GM18520 (cell line): ENCODE data around the gene STK26.
"Not testable (repeated sequence)": the region's sequence is repeated elsewhere in the genome, so short reads cannot be mapped to it uniquely, and the experiment has no call there.

ENCODE experiments used
- ATAC-seq: cut with Tn5 transposase; IDR thresholded peaks from one replicate; pipeline ENCODE4 v1.9.1; 2021; ENCODE audit not compliant: unreplicated experiment

STK26 gene

GRCh38 chrX:132092439-132093065, 69.5 kb downstream of the STK26 start:
- no peak for ATAC-seq

GRCh38 chrX:132093239-132093860, 70.2 kb downstream of the STK26 start:
- no peak for ATAC-seq

DNA sequence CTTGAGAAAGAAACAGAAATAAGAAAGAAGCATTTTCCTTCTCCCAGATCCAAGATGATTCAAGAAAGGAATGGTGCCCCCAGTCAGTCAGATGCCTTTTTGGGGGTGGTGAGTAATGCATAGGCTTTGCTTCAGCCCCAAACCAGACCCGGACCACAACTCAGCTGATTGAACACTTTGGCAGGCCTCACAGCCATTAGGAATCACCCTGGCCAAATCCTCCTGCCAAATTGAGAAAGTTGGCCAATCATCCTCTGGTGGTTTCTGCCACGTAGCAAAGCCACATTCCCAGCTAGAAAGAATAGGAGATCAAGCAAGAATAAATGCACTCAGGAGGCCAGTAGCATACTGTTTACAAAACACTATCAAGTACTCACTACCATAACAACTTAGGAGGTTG, 71.1 kb downstream of the STK26 start:
- ATAC-seq = no peak

DNA sequence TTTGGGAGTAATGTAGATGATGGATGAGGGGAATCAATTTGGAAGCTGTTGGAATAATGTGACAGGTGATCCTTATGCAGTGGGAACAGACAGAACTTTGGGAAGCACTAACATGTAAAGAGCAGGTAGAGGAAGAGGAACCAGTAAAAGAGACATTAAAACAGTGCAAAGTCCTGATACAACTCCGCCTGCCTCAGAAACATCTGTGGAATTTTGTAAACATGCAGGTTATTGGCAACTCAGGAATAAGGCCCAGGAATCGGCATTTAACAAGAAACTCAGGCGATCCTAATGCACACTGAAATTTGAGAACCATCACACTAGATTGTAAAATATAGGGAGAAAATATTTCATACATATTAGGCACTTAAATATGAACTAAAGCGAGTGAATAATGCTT, 75.6 kb downstream of the STK26 start:
- not testable (repeated sequence) for ATAC-seq

DNA sequence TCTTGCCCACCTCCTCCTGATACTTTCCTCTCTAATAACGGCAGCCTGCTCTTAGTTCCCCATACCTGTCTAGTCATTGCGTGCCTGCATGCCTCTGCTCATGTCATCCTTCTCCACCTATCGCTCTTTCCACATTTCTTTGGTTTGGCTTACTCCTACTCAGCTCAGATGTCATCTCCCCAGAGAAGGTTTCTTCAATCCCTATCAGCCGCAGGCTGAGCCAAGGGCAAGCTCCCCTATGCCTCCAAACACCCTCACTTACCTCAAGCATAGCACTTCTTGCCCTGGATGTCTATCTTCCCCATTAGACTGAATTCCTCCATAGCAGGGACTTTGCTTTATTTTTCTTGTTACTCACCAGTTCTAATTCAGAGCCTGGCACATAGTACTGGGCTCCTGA, 78.1 kb downstream of the STK26 start:
- ATAC-seq = no peak

- ATAC-seq = no peak
These were observed 78.7 kb downstream of the STK26 start for GRCh38 chrX:132101799-132102198.

DNA sequence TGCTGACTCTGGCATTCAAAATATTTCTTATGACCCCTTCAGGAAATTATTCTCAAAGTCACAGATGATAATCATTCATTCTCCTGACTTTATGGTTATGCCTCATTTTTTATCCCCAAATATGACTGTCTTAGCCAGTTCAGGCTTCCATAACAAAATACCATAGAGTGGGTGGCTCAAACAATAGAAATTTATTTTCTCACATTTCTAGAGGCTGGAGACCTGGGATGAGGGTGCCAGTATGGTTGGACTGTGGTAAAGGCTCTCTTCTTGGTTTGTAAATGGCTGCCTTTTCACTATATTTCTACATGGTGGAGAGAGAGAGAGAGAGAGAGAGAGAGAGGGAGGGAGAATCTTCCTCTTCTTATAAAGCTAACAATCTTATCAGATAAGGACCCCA, 84.2 kb downstream of the STK26 start:
- ATAC-seq = no peak

DNA sequence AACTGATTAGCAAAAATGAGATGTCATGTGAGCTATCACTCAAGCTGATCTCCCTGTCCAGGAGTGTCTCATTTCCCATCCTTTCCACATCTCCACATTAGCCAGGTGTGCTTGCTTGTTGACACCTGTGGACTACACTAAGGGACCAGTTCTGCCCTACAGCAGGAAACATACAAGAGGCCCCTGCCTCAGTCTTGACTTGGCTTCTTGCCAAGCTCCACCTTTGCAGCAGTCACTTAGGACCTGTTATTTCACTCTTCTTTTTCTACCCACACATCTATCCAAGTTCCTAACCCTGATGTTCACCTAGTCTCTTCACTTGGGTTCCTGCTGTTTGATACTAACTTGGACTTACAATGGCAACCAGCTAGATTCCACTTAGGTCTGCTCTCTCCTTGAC, 91.5 kb downstream of the STK26 start:
- no peak for ATAC-seq

- no peak for ATAC-seq
These were observed 92.7 kb downstream of the STK26 start for GRCh38 chrX:132115792-132116191.

DNA sequence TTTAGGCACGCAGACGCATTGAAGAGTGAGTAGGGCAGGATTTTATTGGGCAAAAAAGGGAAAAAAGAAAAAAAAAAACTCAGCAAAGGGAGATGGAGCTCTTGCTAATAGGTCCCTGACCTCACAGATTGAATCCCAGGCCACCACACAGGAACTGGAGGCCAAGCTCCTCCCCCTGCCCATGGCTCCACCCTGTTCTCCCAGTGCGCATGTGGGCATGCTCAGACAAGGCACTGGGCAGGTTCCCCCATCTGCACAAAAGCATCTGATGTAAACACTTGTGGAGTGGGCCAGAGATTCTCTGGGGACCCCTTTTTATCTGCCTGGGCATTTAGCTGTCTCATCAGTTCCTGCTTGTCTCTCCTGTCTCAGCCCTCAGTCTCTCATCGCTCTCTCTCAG, 95.3 kb downstream of the STK26 start:
- no peak for ATAC-seq

- ATAC-seq = no peak
These were observed 96.2 kb downstream of the STK26 start for GRCh38 chrX:132119283-132119682.

DNA sequence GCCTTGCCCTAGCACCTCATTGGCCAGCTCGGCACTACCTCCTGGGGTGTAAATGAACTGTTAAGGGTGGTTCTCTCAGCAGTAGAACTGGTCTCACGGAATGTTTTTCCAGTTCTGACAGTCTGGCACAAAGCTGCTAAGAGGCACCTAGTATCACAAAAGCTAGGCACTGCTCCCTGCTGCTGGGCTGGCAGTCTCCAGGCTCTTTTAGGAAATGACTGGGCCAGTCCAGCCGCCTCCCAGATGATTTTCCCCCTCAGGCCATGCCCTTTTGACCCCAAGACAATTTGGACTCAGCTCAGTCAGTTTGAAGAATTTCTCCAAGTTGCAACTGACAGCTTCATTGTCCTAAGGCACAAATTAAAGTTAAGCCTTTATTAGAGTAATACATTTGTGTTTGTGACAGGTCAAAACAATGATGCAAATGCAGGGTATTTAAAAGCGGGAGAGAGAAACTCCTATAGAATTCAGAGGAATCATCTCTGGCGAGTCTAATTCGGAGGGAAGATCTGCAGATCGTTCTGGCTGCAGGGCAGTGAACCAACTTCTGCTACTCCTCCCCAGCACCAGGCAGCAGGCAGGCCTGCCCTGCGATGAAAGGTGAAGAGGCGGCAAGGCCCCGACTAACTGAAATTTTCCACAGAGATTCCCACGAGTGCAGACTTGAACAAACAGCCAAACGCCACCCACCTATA, 96.9 kb downstream of the STK26 start:
- ATAC-seq = no peak

DNA sequence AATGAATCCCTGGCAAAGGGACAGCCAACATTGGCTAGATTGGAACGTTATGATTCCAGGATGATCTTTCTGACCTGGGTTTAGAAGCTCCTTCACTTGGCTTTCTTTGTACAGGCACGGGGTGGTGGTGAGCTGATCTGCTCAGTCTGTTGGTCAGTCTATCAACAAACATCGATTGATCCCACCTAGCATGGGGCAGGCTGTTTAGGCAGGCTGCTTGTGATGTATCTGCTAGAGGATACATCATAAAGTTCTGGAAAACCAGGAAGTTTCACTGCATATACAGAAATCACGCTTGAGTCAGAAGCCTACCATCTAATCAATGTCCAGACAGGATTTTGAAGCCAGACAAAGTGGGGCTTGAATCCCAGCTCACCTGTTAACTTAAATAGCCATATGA, 97.8 kb downstream of the STK26 start:
- no peak for ATAC-seq
